WTC11 (cell line): ENCODE measurements around the gene IPO4. TPM values are rescaled to one million over a fixed set of nuclear protein-coding genes. Genes with fewer than 3 reads are reported as not detected.

ENCODE experiments used
- ATAC-seq: fragments of 200-7000 bp; cut with Tn5 transposase; 2 replicates; pipeline ENCODE4 v1.10.0; 2021; ENCODE audit warnings: mild to moderate bottlenecking, moderate library complexity
- CTCF ChIA-PET: fragments of 300-600 bp; sonication (Branson Sonifier 250); formaldehyde crosslinking; loops from one replicate; lab custom pipeline; 2021; ENCODE audit warnings: antibody characterized with exemption; lab: Charles Lee
- POLR2A ChIA-PET: fragments of 350-600 bp; sonication (Branson Sonifier 250); formaldehyde crosslinking; loops from one replicate; lab custom pipeline; 2021; ENCODE audit warnings: antibody characterized with exemption; lab: Charles Lee
- DNase-seq: peaks from one replicate; pipeline ENCODE4 v3.0.0; 2021; ENCODE audit warnings: low spot score
- H3K27ac Mint-ChIP-seq: 2 replicates; pipeline ENCODE4 v1.8.0; 2021; ENCODE audit warnings: mixed read lengths
- H3K27me3 Mint-ChIP-seq: 2 replicates; pipeline ENCODE4 v1.8.0; 2021; ENCODE audit warnings: low read depth, mild to moderate bottlenecking, moderate library complexity, mixed read lengths
- H3K36me3 Mint-ChIP-seq: 2 replicates; pipeline ENCODE4 v1.8.0; 2021; ENCODE audit warnings: mixed read lengths
- H3K4me1 Mint-ChIP-seq: 2 replicates; pipeline ENCODE4 v1.8.0; 2022; ENCODE audit warnings: mixed read lengths
- H3K4me3 Mint-ChIP-seq: 2 replicates; pipeline ENCODE4 v1.8.0; 2021; ENCODE audit warnings: mild to moderate bottlenecking, moderate library complexity, mixed read lengths
- H3K9me3 Mint-ChIP-seq: 2 replicates; pipeline ENCODE4 v1.8.0; 2021; ENCODE audit warnings: mixed read lengths
- AFF4 ChIP-seq: sonication (generic); formaldehyde crosslinking; IDR thresholded peaks from 2 replicates; pipeline ENCODE4 v1.8.1; 2023; ENCODE audit warnings: mild to moderate bottlenecking, missing genetic modification reagents, borderline replicate concordance
- AR ChIP-seq: fragments of 250-450 bp; sonication (Bioruptor Pico); IDR thresholded peaks from 2 replicates; pipeline ENCODE4 v1.9.0; 2021; ENCODE audit warnings: mild to moderate bottlenecking
- ATF2 ChIP-seq: sonication (generic); formaldehyde crosslinking; IDR thresholded peaks from 2 replicates; pipeline ENCODE4 v1.8.1; 2022; ENCODE audit warnings: low read depth, missing genetic modification reagents, borderline replicate concordance
- CREM ChIP-seq: sonication (generic); formaldehyde crosslinking; IDR thresholded peaks from 2 replicates; pipeline ENCODE4 v1.8.1; 2022; ENCODE audit warnings: mild to moderate bottlenecking, missing genetic modification reagents, moderate library complexity
- E2F5 ChIP-seq: sonication (generic); formaldehyde crosslinking; IDR thresholded peaks from 2 replicates; pipeline ENCODE4 v1.8.1; 2022; ENCODE audit warnings: mild to moderate bottlenecking, moderate library complexity, missing genetic modification reagents
- ELF4 ChIP-seq: sonication (generic); formaldehyde crosslinking; IDR thresholded peaks from 2 replicates; pipeline ENCODE4 v1.8.1; 2022; ENCODE audit warnings: low read depth, mild to moderate bottlenecking, moderate library complexity, missing genetic modification reagents
- FOXK1 ChIP-seq: sonication (generic); formaldehyde crosslinking; IDR thresholded peaks from 2 replicates; pipeline ENCODE4 v1.8.0; 2022; ENCODE audit warnings: mild to moderate bottlenecking, moderate library complexity, missing genetic modification reagents
- GTF2I ChIP-seq: fragments of 250-450 bp; sonication (Bioruptor Pico); conservative IDR thresholded peaks from 2 replicates; pipeline ENCODE4 v1.4.0; 2021; ENCODE audit warnings: mild to moderate bottlenecking
- HMGA2 ChIP-seq: fragments of 250-450 bp; sonication (Bioruptor Pico); IDR thresholded peaks from 2 replicates; pipeline ENCODE4 v1.4.0; 2021; ENCODE audit warnings: mild to moderate bottlenecking, moderate library complexity
- KAT7 ChIP-seq: sonication (generic); formaldehyde crosslinking; IDR thresholded peaks from 2 replicates; pipeline ENCODE4 v1.8.1; 2023; ENCODE audit warnings: missing genetic modification reagents, mild to moderate bottlenecking, borderline replicate concordance
- MAX ChIP-seq: sonication (generic); formaldehyde crosslinking; IDR thresholded peaks from 2 replicates; pipeline ENCODE4 v1.8.0; 2022; ENCODE audit warnings: mild to moderate bottlenecking, missing genetic modification reagents
- NFYB ChIP-seq: sonication (generic); formaldehyde crosslinking; conservative IDR thresholded peaks from 2 replicates; pipeline ENCODE4 v1.8.0; 2022; ENCODE audit warnings: low read depth, missing genetic modification reagents
- NR2C2 ChIP-seq: sonication (generic); formaldehyde crosslinking; IDR thresholded peaks from 2 replicates; pipeline ENCODE4 v1.8.0; 2022; ENCODE audit warnings: mild to moderate bottlenecking, missing genetic modification reagents
- PREB ChIP-seq: sonication (generic); formaldehyde crosslinking; IDR thresholded peaks from 2 replicates; pipeline ENCODE4 v1.8.1; 2022; ENCODE audit warnings: mild to moderate bottlenecking, missing genetic modification reagents, moderate library complexity, borderline replicate concordance
- RORB ChIP-seq: fragments of 250-450 bp; sonication (Bioruptor Pico); IDR thresholded peaks from 2 replicates; pipeline ENCODE4 v1.9.0; 2021; ENCODE audit warnings: mild to moderate bottlenecking
- ZBTB21 ChIP-seq: sonication (generic); formaldehyde crosslinking; IDR thresholded peaks from 2 replicates; pipeline ENCODE4 v1.8.1; 2023; ENCODE audit warnings: mild to moderate bottlenecking, missing genetic modification reagents, borderline replicate concordance
- ZNF219 ChIP-seq: sonication (generic); formaldehyde crosslinking; IDR thresholded peaks from 2 replicates; pipeline ENCODE4 v1.8.0; 2023; ENCODE audit warnings: missing genetic modification reagents, mild to moderate bottlenecking, borderline replicate concordance
- ZNF317 ChIP-seq: sonication (generic); formaldehyde crosslinking; IDR thresholded peaks from 2 replicates; pipeline ENCODE4 v1.8.1; 2023; ENCODE audit warnings: low read depth, mild to moderate bottlenecking, moderate library complexity, missing genetic modification reagents, borderline replicate concordance
- ZNF423 ChIP-seq: fragments of 250-450 bp; sonication (Bioruptor Pico); IDR thresholded peaks from 2 replicates; pipeline ENCODE4 v2.1.2; 2022; ENCODE audit warnings: mild to moderate bottlenecking, moderate library complexity
- total RNA-seq: library from RNA; stranded (reverse); gene quantifications from 3 replicates; pipeline ENCODE4 v1.2.3, GENCODE V29; 2021
- TF ChIP-seq, protein P1 (sequence below): sonication (generic); formaldehyde crosslinking; IDR thresholded peaks from 2 replicates; pipeline ENCODE4 v1.8.0; 2023; ENCODE audit warnings: missing genetic modification reagents
- TF ChIP-seq, protein P2 (sequence below): sonication (generic); formaldehyde crosslinking; IDR thresholded peaks from 2 replicates; pipeline ENCODE4 v1.8.1; 2023; ENCODE audit warnings: mild to moderate bottlenecking, missing genetic modification reagents

Gene IPO4
- total RNA-seq, 1 experiment from 2014 or later: 128 TPM

DNA sequence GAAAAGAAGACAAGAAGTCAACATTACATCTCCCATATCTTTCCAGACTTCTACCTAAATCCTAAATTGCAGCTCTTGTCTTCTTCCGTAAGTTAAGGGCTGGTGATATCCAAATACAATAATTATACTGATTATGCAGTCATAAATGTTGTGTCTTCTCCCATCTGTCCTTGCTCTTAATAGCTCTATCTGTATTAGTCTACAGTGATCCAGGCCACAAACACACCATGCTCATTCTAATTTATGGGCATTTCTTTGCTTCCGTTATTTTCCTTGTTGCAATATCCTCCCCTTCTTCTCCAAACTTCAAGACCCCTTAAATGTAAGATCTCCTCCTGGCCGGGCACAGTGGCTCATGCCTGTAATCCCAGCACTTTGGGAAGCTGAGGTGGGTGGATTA, 30.9 kb upstream of the IPO4 start:
- TF ChIP-seq NFYB (CRISPR knock-in tag) (no peak), ZBTB21 (CRISPR knock-in tag) (no peak), E2F5 (no peak), AR (CRISPR knock-in tag) (no peak), ATF2 (no peak), ZNF317 (CRISPR knock-in tag) (no peak), KAT7 (CRISPR knock-in tag) (no peak), HMGA2 (CRISPR knock-in tag) (no peak), MAX (CRISPR knock-in tag) (no peak), CREM (CRISPR knock-in tag) (no peak)
- TF ChIP-seq, protein P1, sequence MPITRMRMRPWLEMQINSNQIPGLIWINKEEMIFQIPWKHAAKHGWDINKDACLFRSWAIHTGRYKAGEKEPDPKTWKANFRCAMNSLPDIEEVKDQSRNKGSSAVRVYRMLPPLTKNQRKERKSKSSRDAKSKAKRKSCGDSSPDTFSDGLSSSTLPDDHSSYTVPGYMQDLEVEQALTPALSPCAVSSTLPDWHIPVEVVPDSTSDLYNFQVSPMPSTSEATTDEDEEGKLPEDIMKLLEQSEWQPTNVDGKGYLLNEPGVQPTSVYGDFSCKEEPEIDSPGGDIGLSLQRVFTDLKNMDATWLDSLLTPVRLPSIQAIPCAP (CRISPR knock-in tag): no peak
- ATAC-seq: no peak
- CTCF ChIA-PET: interaction anchor here (1.0 to 1.1 kb wide), 2 partner anchors 23 to 58 kb away, joined by 3 to 4 read pairs; partner anchors contain the start of genes IRF9 and TINF2
- Mint-ChIP-seq H3K36me3 (peaks cover 5% of the 10 kb centered on the region), H3K9me3 (no peaks in the 10 kb centered on the region), H3K27ac (peak overlapping the region; percentile 71; the same call in 1 of the 2 replicates), H3K4me1 (peaks cover 9% of the 10 kb centered on the region), H3K4me3 (no peak overlapping the region), H3K27me3 (no peaks in the 10 kb centered on the region)
- no peak for DNase-seq
- POLR2A ChIA-PET: no interaction called here

GRCh38 chr14:24219080-24219479, 30.5 kb upstream of the IPO4 start:
- CTCF ChIA-PET: interaction anchor here (1.0 kb wide), 1 partner anchor 23 kb away, joined by 3 read pairs; the partner anchor contains the start of gene TINF2
- H3K27me3 Mint-ChIP-seq: no peaks in the 10 kb centered on the region
- TF ChIP-seq NR2C2 (no peak), ZNF317 (CRISPR knock-in tag) (no peak), PREB (CRISPR knock-in tag) (no peak), AFF4 (CRISPR knock-in tag) (no peak), ELF4 (no peak), GTF2I (CRISPR knock-in tag) (no peak), FOXK1 (CRISPR knock-in tag) (no peak), ATF2 (no peak), ZNF423 (CRISPR knock-in tag) (no peak), ZNF219 (CRISPR knock-in tag) (no peak), RORB (CRISPR knock-in tag) (no peak)
- TF ChIP-seq, protein P2, sequence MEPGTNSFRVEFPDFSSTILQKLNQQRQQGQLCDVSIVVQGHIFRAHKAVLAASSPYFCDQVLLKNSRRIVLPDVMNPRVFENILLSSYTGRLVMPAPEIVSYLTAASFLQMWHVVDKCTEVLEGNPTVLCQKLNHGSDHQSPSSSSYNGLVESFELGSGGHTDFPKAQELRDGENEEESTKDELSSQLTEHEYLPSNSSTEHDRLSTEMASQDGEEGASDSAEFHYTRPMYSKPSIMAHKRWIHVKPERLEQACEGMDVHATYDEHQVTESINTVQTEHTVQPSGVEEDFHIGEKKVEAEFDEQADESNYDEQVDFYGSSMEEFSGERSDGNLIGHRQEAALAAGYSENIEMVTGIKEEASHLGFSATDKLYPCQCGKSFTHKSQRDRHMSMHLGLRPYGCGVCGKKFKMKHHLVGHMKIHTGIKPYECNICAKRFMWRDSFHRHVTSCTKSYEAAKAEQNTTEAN (CRISPR knock-in tag): no peak

More at GRCh38 chr14:24219080-24219479, 30.5 kb upstream of the IPO4 start:
- H3K4me3 Mint-ChIP-seq: no peak overlapping the region
- H3K36me3 Mint-ChIP-seq: peaks cover 5% of the 10 kb centered on the region
- no peaks in the 10 kb centered on the region for H3K9me3 Mint-ChIP-seq
- peaks cover 13% of the 10 kb centered on the region for H3K4me1 Mint-ChIP-seq
- no peak for ATAC-seq
- POLR2A ChIA-PET: no interaction called here
- H3K27ac Mint-ChIP-seq: no peak overlapping the region
- DNase-seq: no peak
